Measurements from ENCODE around the gene XAB2. TPM values are rescaled to one million over a fixed set of nuclear protein-coding genes. Genes with fewer than 3 reads are reported as not detected.

Gene XAB2
- total RNA-seq, 1 donor from 2014 or later: 28.1 TPM

- DNase-seq (ENCODE audit: low read depth): no peak
- peaks cover 1% of the 10 kb centered on the region for H3K36me3 Mint-ChIP-seq (ENCODE audit: low read depth, unreplicated experiment)
- H3K4me1 Mint-ChIP-seq (ENCODE audit: low read depth, unreplicated experiment): no peaks in the 10 kb centered on the region
- TF ChIP-seq EZH2 (IDR thresholded peaks at IDR 0.05; ENCODE audit: insufficient read depth, low read length) (no peak), CTCF (IDR thresholded peaks at IDR 0.05; ENCODE audit: insufficient read depth, low read depth, low read length) (no peak)
- H3K27me3 Mint-ChIP-seq (ENCODE audit: low read depth, unreplicated experiment): peaks cover 7% of the 10 kb centered on the region
- Histone ChIP-seq H3K27ac (ENCODE audit: low read depth, low read length) (no peak overlapping the region), H3K36me3 (ENCODE audit: insufficient read depth, low read length) (no peaks in the 10 kb centered on the region), H4K20me1 (ENCODE audit: insufficient read depth, low read length) (no peaks in the 10 kb centered on the region), H3K9ac (ENCODE audit: low read length) (no peak overlapping the region), H3K4me2 (ENCODE audit: low read length) (no peak overlapping the region), H3K79me2 (ENCODE audit: insufficient read depth, low read length) (peaks cover 8% of the 10 kb centered on the region), H3K27me3 (ENCODE audit: insufficient read depth, low read length) (peaks cover 13% of the 10 kb centered on the region), H3K4me3 (ENCODE audit: insufficient read depth, low read depth, low read length) (no peak overlapping the region), H3K9me3 (ENCODE audit: insufficient read depth, low read depth, low read length) (peaks cover 5% of the 10 kb centered on the region), H2AFZ (ENCODE audit: low read depth, low read length) (no peak overlapping the region), H3K4me1 (ENCODE audit: insufficient read depth, low read length) (no peaks in the 10 kb centered on the region)
- no peak for FAIRE-seq
- peak overlapping the region; percentile 83 for H3K4me3 Mint-ChIP-seq (ENCODE audit: unreplicated experiment)
- H3K27ac Mint-ChIP-seq (ENCODE audit: unreplicated experiment): no peak overlapping the region
- no peaks in the 10 kb centered on the region for H3K9me3 Mint-ChIP-seq (ENCODE audit: unreplicated experiment)
Observed at GRCh38 chr19:7636317-7636690, 7.0 kb upstream of the XAB2 start.

GRCh38 chr19:7635670-7636069, 6.3 kb upstream of the XAB2 start:
- no peak overlapping the region for H3K4me2 ChIP-seq (ENCODE audit: low read length)
- H3K36me3 ChIP-seq (ENCODE audit: insufficient read depth, low read length): no peaks in the 10 kb centered on the region
- peak overlapping the region; percentile 64 for H3K4me3 Mint-ChIP-seq (ENCODE audit: unreplicated experiment)
- DNase-seq (ENCODE audit: low read depth): no peak
- H3K4me1 Mint-ChIP-seq (ENCODE audit: low read depth, unreplicated experiment): peaks cover 4% of the 10 kb centered on the region
- H4K20me1 ChIP-seq (ENCODE audit: insufficient read depth, low read length): no peaks in the 10 kb centered on the region
- peaks cover 13% of the 10 kb centered on the region for H3K79me2 ChIP-seq (ENCODE audit: insufficient read depth, low read length)
- H3K27me3 Mint-ChIP-seq (ENCODE audit: low read depth, unreplicated experiment): peaks cover 7% of the 10 kb centered on the region
- no peak overlapping the region for H3K4me3 ChIP-seq (ENCODE audit: insufficient read depth, low read depth, low read length)
- TF ChIP-seq CTCF (IDR thresholded peaks at IDR 0.05; ENCODE audit: insufficient read depth, low read depth, low read length) (no peak), EZH2 (IDR thresholded peaks at IDR 0.05; ENCODE audit: insufficient read depth, low read length) (no peak)
- no peak overlapping the region for H2AFZ ChIP-seq (ENCODE audit: low read depth, low read length)
- H3K36me3 Mint-ChIP-seq (ENCODE audit: low read depth, unreplicated experiment): peaks cover 1% of the 10 kb centered on the region
- no peak overlapping the region for H3K27ac Mint-ChIP-seq (ENCODE audit: unreplicated experiment)
- no peak overlapping the region for H3K27ac ChIP-seq (ENCODE audit: low read depth, low read length)
- H3K4me1 ChIP-seq (ENCODE audit: insufficient read depth, low read length): peaks cover 1% of the 10 kb centered on the region
- FAIRE-seq: no peak
- H3K27me3 ChIP-seq (ENCODE audit: insufficient read depth, low read length): peaks cover 13% of the 10 kb centered on the region
- peaks cover 5% of the 10 kb centered on the region for H3K9me3 ChIP-seq (ENCODE audit: insufficient read depth, low read depth, low read length)
- no peak overlapping the region for H3K9ac ChIP-seq (ENCODE audit: low read length)
- no peaks in the 10 kb centered on the region for H3K9me3 Mint-ChIP-seq (ENCODE audit: unreplicated experiment)

GRCh38 chr19:7633698-7634097, 4.4 kb upstream of the XAB2 start, which contains the start of gene PCP2:
PCP2 (minus strand) TSS chr19:7633719; CDS start chr19:7633457, 262 bp downstream.
- H3K9me3 ChIP-seq (ENCODE audit: insufficient read depth, low read depth, low read length): no peaks in the 10 kb centered on the region
- H3K9me3 Mint-ChIP-seq (ENCODE audit: unreplicated experiment): no peaks in the 10 kb centered on the region
- peaks cover 7% of the 10 kb centered on the region for H3K27me3 Mint-ChIP-seq (ENCODE audit: low read depth, unreplicated experiment)
- TF ChIP-seq CTCF (IDR thresholded peaks at IDR 0.05; ENCODE audit: insufficient read depth, low read depth, low read length): no peak
- no peak for TF ChIP-seq EZH2 (IDR thresholded peaks at IDR 0.05; ENCODE audit: insufficient read depth, low read length)
- peaks cover 1% of the 10 kb centered on the region for H3K36me3 Mint-ChIP-seq (ENCODE audit: low read depth, unreplicated experiment)
- H3K79me2 ChIP-seq (ENCODE audit: insufficient read depth, low read length): peaks cover 31% of the 10 kb centered on the region
- no peak within 1 kb of the TSS for H3K27ac ChIP-seq (ENCODE audit: low read depth, low read length)
- no peaks in the 10 kb centered on the region for H4K20me1 ChIP-seq (ENCODE audit: insufficient read depth, low read length)
- no peak within 1 kb of the TSS for H3K9ac ChIP-seq (ENCODE audit: low read length)
- H3K4me1 Mint-ChIP-seq (ENCODE audit: low read depth, unreplicated experiment): peaks cover 8% of the 10 kb centered on the region
- peaks cover 8% of the 10 kb centered on the region for H3K4me1 ChIP-seq (ENCODE audit: insufficient read depth, low read length)
- H3K27ac Mint-ChIP-seq (ENCODE audit: unreplicated experiment): no peak within 1 kb of the TSS
- FAIRE-seq (no peak), DNase-seq (ENCODE audit: low read depth) (no peak)
- H3K27me3 ChIP-seq (ENCODE audit: insufficient read depth, low read length): peaks cover 13% of the 10 kb centered on the region
- no peak within 1 kb of the TSS for H3K4me2 ChIP-seq (ENCODE audit: low read length)
- H2AFZ ChIP-seq (ENCODE audit: low read depth, low read length): no peak within 1 kb of the TSS
- no peak within 1 kb of the TSS for H3K4me3 ChIP-seq (ENCODE audit: insufficient read depth, low read depth, low read length)
- H3K4me3 Mint-ChIP-seq (ENCODE audit: unreplicated experiment): no peak within 1 kb of the TSS
- no peaks in the 10 kb centered on the region for H3K36me3 ChIP-seq (ENCODE audit: insufficient read depth, low read length)
